ENCODE measurements around the gene PLA2G3. TPM values are rescaled to one million over a fixed set of nuclear protein-coding genes. Genes with fewer than 3 reads are reported as not detected.

The PLA2G3 gene
- total and polyA plus RNA-seq, 2 of the 8 experiments (the other 6 are each of a cell fraction or from before 2014, with no cell fraction given) = 18.1 to 25.9 TPM

DNA sequence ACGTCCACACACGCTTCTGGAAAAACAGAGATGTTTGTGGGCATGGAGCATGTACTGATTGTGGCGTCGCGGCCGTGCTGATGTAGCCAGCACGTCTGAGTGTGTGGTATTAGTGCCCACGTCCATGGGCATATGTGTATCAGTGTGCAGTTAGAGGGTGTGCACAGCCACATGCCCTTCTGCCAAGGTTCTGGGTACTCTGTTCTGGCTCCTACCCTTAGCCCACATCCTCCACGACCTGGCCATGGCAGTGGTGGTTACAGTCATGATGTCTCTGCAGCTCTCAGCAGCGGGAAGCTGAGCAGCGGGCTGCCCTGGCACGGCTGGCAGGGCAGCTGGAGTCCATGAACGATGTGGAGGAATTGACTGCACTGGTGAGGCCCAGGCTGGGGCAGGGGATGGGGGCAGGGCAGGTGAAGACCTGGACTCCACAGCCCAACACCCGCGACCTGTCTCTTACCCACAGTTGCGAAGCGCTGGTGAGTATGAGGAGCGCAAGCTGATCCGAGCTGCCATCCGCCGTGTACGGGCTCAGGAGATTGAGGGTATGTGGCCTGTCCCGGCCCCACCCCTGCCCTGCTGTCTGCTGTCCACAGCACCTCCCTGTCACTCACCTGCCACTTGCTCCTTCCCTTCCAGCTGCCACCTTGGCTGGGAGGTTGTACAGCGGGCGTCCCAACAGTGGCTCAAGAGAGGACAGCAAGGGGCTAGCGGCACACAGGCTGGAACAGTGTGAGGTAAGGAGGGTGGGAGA, 51.9 kb downstream of the PLA2G3 start:
- peak overlapping the region; percentile 40; the same call in 1 of the 2 replicates for H2BK5ac ChIP-seq (ENCODE audit: low read depth, low read length)
- peaks cover 0 to 9% of the 10 kb centered on the region in 2 experiments; a peak in 1 of 4 replicates for H3K79me2 ChIP-seq (ENCODE audit: control insufficient read depth in 1 of 2, insufficient read depth in 2 of 2, low read length in 2 of 2)
- no peak overlapping the region for H2BK15ac ChIP-seq (ENCODE audit: low read length)
- H4K91ac ChIP-seq (replicated peaks; ENCODE audit: insufficient read length, low read length) = no peak overlapping the region
- ChIA-PET POLR2A (ENCODE audit: partially characterized antibody) (interaction anchor here (0.7 to 12.2 kb wide), 3 partner anchors 7 to 119 kb away, joined by 4 to 220 read pairs (median 57); partner anchors contain the start of genes MORC2 and TUG1), CTCF (ENCODE audit: partially characterized antibody) (interaction anchor here (0.6 to 13.3 kb wide), 18 partner anchors 9 to 376 kb away, joined by 3 to 207 read pairs (median 4); partner anchors contain the start of gene PLA2G3)
- no peak overlapping the region for H3K56ac ChIP-seq (replicated peaks; ENCODE audit: insufficient read length, low read depth, low read length)
- H3K23me2 ChIP-seq (ENCODE audit: low read depth, low read length) = peaks cover 8% of the 10 kb centered on the region
- H2BK20ac ChIP-seq (ENCODE audit: low read length) = no peak overlapping the region
- no peak overlapping the region for H3K4me2 ChIP-seq (ENCODE audit: insufficient read depth in 1 of 2, low read depth in 2 of 2, low read length in 2 of 2)
- WGBS, 2 experiments (ENCODE audit: extremely low coverage in 1 of 2, insufficient coverage in 1 of 2, insufficient read length in 1 of 2, insufficient replicate concordance in 2 of 2, low coverage in 1 of 2, low lambda C conversion rate in 2 of 2, missing lambda C conversion rate in 1 of 2) = 88% methylated on average over 25 of the region's 26 CpGs; no CpG with 5 or more reads in 1 of the 2 experiments
- H3K9ac ChIP-seq (replicated peaks in 1 of 4; ENCODE audit: extremely low read depth in 1 of 4, low read depth in 3 of 4, low read length in 3 of 4) = no peak overlapping the region
- no peaks in the 10 kb centered on the region for H4K20me1 ChIP-seq (replicated peaks in 1 of 2; ENCODE audit: control insufficient read depth in 1 of 2, insufficient read depth in 2 of 2, low read length in 2 of 2)
- 0 out of 2 replicates have a peak overlapping the region, but pooled peaks have one; percentile 17 for H2BK12ac ChIP-seq (ENCODE audit: low read depth, low read length)
- H4K8ac ChIP-seq (ENCODE audit: extremely low read depth, insufficient read depth, low read length) = no peak overlapping the region
- DNase-seq (ENCODE audit: low read depth in 1 of 2, low spot score in 2 of 2) (no peak), FAIRE-seq (no peak)
- H3K18ac ChIP-seq (ENCODE audit: extremely low read depth, low read length) = no peak overlapping the region
- no peaks in the 10 kb centered on the region for H3K27me3 ChIP-seq (replicated peaks in 1 of 4; ENCODE audit: control insufficient read depth in 3 of 4, extremely low read depth in 1 of 4, insufficient read depth in 3 of 4, low read length in 3 of 4)
- no peak overlapping the region for H2AFZ ChIP-seq (ENCODE audit: low read length)
- no peaks in the 10 kb centered on the region for H3K9me3 ChIP-seq (ENCODE audit: insufficient read depth in 2 of 2, low read depth in 1 of 2, low read length in 1 of 2)
- H3K36me3 ChIP-seq (ENCODE audit: control insufficient read depth in 2 of 4, insufficient read depth in 4 of 4, low read length in 3 of 4) = no peaks in the 10 kb centered on the region
- H3K27ac ChIP-seq (ENCODE audit: low read depth, low read length) = no peak overlapping the region
- no peak overlapping the region for H2BK120ac ChIP-seq (replicated peaks; ENCODE audit: low read depth, low read length)
- H4K5ac ChIP-seq (ENCODE audit: insufficient read length, low read depth, low read length) = no peak overlapping the region
- no peak overlapping the region for H3K23ac ChIP-seq (ENCODE audit: insufficient read length)
- H3K79me1 ChIP-seq (ENCODE audit: low read depth, low read length) = no peaks in the 10 kb centered on the region; the same call in 1 of the 2 replicates
- H3K4me1 ChIP-seq (replicated peaks in 1 of 4; ENCODE audit: control insufficient read depth in 3 of 4, insufficient read depth in 4 of 4, low read length in 3 of 4) = peaks cover 0 to 19% (median 10%) of the 10 kb centered on the region in 4 experiments; a peak in 6 of 7 replicates
- no peak overlapping the region for H3K14ac ChIP-seq (ENCODE audit: insufficient read length)
- H2AK5ac ChIP-seq (ENCODE audit: low read depth, low read length) = no peak overlapping the region
- H3K4ac ChIP-seq (replicated peaks; ENCODE audit: insufficient read length, low read depth, low read length) = no peak overlapping the region
- no peak overlapping the region for H3K4me3 ChIP-seq (ENCODE audit: extremely low read depth in 1 of 4, insufficient read depth in 2 of 4, low read depth in 3 of 4, low read length in 4 of 4)
- no peak for TF ChIP-seq RNF2 (IDR thresholded peaks at IDR 0.05; ENCODE audit: borderline replicate concordance, low read depth, low read length, missing control alignments, poor library complexity, severe bottlenecking)
- no peak for TF ChIP-seq KDM4A (IDR thresholded peaks at IDR 0.05; ENCODE audit: low read depth, low read length, severe bottlenecking)
- TF ChIP-seq HDAC6 (IDR thresholded peaks at IDR 0.05; ENCODE audit: low read depth, low read length) = no peak
- no peak for TF ChIP-seq CHD2 (IDR thresholded peaks at IDR 0.05; ENCODE audit: low read length)

Data from H1 (cell line).